ENCODE results near the gene SHB. TPM values are rescaled to one million over a fixed set of nuclear protein-coding genes. Genes with fewer than 3 reads are reported as not detected.

The SHB gene
- total and polyA plus RNA-seq, 2 of the 13 experiments (the other 11 are each of a cell fraction or from before 2014, with no cell fraction given): 19.4 to 20.7 TPM

- DNase-seq (ENCODE audit: low spot score) (no peak), FAIRE-seq (no peak), ATAC-seq (no peak)
- no peaks in the 10 kb centered on the region for H3K9me3 ChIP-seq (ENCODE audit: low read length)
- H3K79me2 ChIP-seq (ENCODE audit: insufficient read depth, low read length): peaks cover 99% of the 10 kb centered on the region
- no peaks in the 10 kb centered on the region; a peak in 1 of 5 replicates for H3K27me3 ChIP-seq (ENCODE audit: control insufficient read depth in 1 of 2, insufficient read depth in 2 of 2, low read length in 2 of 2)
- H2AFZ ChIP-seq (ENCODE audit: low read length): no peak overlapping the region
- H4K20me1 ChIP-seq (ENCODE audit: insufficient read depth, low read length): peaks cover 30% of the 10 kb centered on the region; the same call in 1 of the 2 replicates
- H3K4me1 ChIP-seq (ENCODE audit: insufficient read depth, low read length): peaks cover 99% of the 10 kb centered on the region
- peak overlapping the region; percentile 83 for H3K27ac ChIP-seq (ENCODE audit: extremely low read length, insufficient read depth, low read length)
- POLR2A ChIA-PET: interaction anchor here (1.5 to 3.6 kb wide), 6 partner anchors 8 to 148 kb away, joined by 4 to 30 read pairs (median 12); no protein-coding TSS in a partner anchor
- CTCF ChIA-PET (ENCODE audit: low intra/inter-chr PET ratio, low total read pairs): no interaction called here
- no peak overlapping the region for H3K9ac ChIP-seq (ENCODE audit: insufficient read depth, low read depth, low read length)
- TF ChIP-seq REXO4 (CRISPR knock-in tag; IDR thresholded peaks at IDR 0.05; ENCODE audit: borderline replicate concordance) (no peak), ZNF687 (CRISPR knock-in tag; IDR thresholded peaks at IDR 0.05) (peak; percentile 38)
- peaks cover 5 to 45% of the 10 kb centered on the region in 2 experiments for H3K36me3 ChIP-seq (replicated peaks in 1 of 2; ENCODE audit: control insufficient read depth in 1 of 2, insufficient read depth in 2 of 2, low read length in 2 of 2)
- WGBS (ENCODE audit: low lambda C conversion rate): 88% methylated on average over 4 of the region's 6 CpGs
- peak overlapping the region; percentile 91 for H3K4me2 ChIP-seq (ENCODE audit: low read depth, low read length)
- BruUV-seq (replicated peaks): no TSS peak
- in situ Hi-C loops (cut with HindIII; ENCODE audit: extremely low pct_ligation_motif_present, low pct_unique_long_range_greater_than_20kb): no loop called here
- H3K4me3 ChIP-seq (replicated peaks in 1 of 3; ENCODE audit: insufficient read depth in 1 of 3, low read depth in 2 of 3, low read length in 3 of 3): no peak overlapping the region; a peak in 1 of 6 replicates
- intact Hi-C loops (cut with micrococcal nuclease; ENCODE audit: unreplicated experiment): loop anchor here (5.0 kb wide), 1 partner anchor 149 kb away; no protein-coding TSS in a partner anchor
Observed at GRCh38 chr9:38061326-38061977, 7.6 kb downstream of the SHB start.

Measured in HepG2 (cell line).